ENCODE data around the gene TMIGD1.

The TMIGD1 gene

GRCh38 chr17:30336369-30337171, 2.7 kb upstream of the TMIGD1 start:
- H3K4ac ChIP-seq (ENCODE audit: low read depth in 1 of 2, low read length in 2 of 2), result no peak overlapping the region
- 56% methylated on average over 7 of the region's 8 CpGs for WGBS
- H3K27ac ChIP-seq (ENCODE audit: low read length, poor library complexity, severe bottlenecking), result peak overlapping the region; percentile 64
- H4K91ac ChIP-seq (ENCODE audit: low read length), result no peak overlapping the region
- H3K4me1 ChIP-seq (ENCODE audit: control insufficient read depth, insufficient read depth, low read depth, low read length), result peaks cover 9% of the 10 kb centered on the region
- no peak overlapping the region for H2BK12ac ChIP-seq (ENCODE audit: low read length in 2 of 2)
- no peak overlapping the region for H2BK5ac ChIP-seq (ENCODE audit: low read depth, low read length, poor library complexity, severe bottlenecking)
- no peak overlapping the region for H3K18ac ChIP-seq (ENCODE audit: low read depth in 1 of 2, low read length in 2 of 2)
- no peak overlapping the region for H3K23ac ChIP-seq (ENCODE audit: low read length in 2 of 2)
- no peak overlapping the region for H4K8ac ChIP-seq (ENCODE audit: low read length)
- no peak overlapping the region for H2AK5ac ChIP-seq (ENCODE audit: low read length, severe bottlenecking)
- no peaks in the 10 kb centered on the region for H3K9me3 ChIP-seq (ENCODE audit: control insufficient read depth, low read length)
- DNase-seq, result peak; percentile 44
- H3K9ac ChIP-seq (ENCODE audit: low read length), result no peak overlapping the region
- no peaks in the 10 kb centered on the region for H3K27me3 ChIP-seq (ENCODE audit: control insufficient read depth in 1 of 2, insufficient read depth in 1 of 2, low read length in 2 of 2)
- no peak overlapping the region for H3K4me3 ChIP-seq (ENCODE audit: insufficient read depth in 1 of 2, low read depth in 1 of 2, low read length in 2 of 2)
- H2BK120ac ChIP-seq (ENCODE audit: low read depth, low read length), result no peak overlapping the region
- no peak overlapping the region for H3K4me2 ChIP-seq (ENCODE audit: low read length, poor library complexity, severe bottlenecking)
- H3K14ac ChIP-seq (ENCODE audit: low read length in 2 of 2), result no peak overlapping the region
- no peaks in the 10 kb centered on the region for H3K36me3 ChIP-seq (ENCODE audit: control insufficient read depth in 1 of 2, insufficient read depth in 2 of 2, low read depth in 1 of 2, low read length in 2 of 2)
- H3K79me1 ChIP-seq (replicated peaks; ENCODE audit: low read length, poor library complexity, severe bottlenecking), result no peaks in the 10 kb centered on the region
- no peak overlapping the region for H2BK15ac ChIP-seq (ENCODE audit: low read depth, poor library complexity, severe bottlenecking)
- H2AFZ ChIP-seq (ENCODE audit: low read depth, low read length), result no peak overlapping the region

- DNase-seq, result no peak
- H2BK12ac ChIP-seq (ENCODE audit: low read length in 2 of 2), result no peak overlapping the region
- H4K91ac ChIP-seq (ENCODE audit: low read length), result no peak overlapping the region
- H3K14ac ChIP-seq (ENCODE audit: low read length in 2 of 2), result no peak overlapping the region
- no peaks in the 10 kb centered on the region for H3K27me3 ChIP-seq (ENCODE audit: control insufficient read depth in 1 of 2, insufficient read depth in 1 of 2, low read length in 2 of 2)
- H3K4me3 ChIP-seq (ENCODE audit: insufficient read depth in 1 of 2, low read depth in 1 of 2, low read length in 2 of 2), result no peak overlapping the region
- H3K9me3 ChIP-seq (ENCODE audit: control insufficient read depth, low read length), result no peaks in the 10 kb centered on the region
- 87% methylated on average over 4 of the region's 4 CpGs for WGBS
- no peak overlapping the region for H2BK5ac ChIP-seq (ENCODE audit: low read depth, low read length, poor library complexity, severe bottlenecking)
- H3K4ac ChIP-seq (ENCODE audit: low read depth in 1 of 2, low read length in 2 of 2), result no peak overlapping the region
- no peak overlapping the region for H3K18ac ChIP-seq (ENCODE audit: low read depth in 1 of 2, low read length in 2 of 2)
- H2AFZ ChIP-seq (ENCODE audit: low read depth, low read length), result no peak overlapping the region
- no peak overlapping the region for H2AK5ac ChIP-seq (ENCODE audit: low read length, severe bottlenecking)
- no peak overlapping the region for H2BK120ac ChIP-seq (ENCODE audit: low read depth, low read length)
- no peak overlapping the region for H3K27ac ChIP-seq (ENCODE audit: low read length, poor library complexity, severe bottlenecking)
- no peaks in the 10 kb centered on the region for H3K79me1 ChIP-seq (replicated peaks; ENCODE audit: low read length, poor library complexity, severe bottlenecking)
- no peak overlapping the region for H3K23ac ChIP-seq (ENCODE audit: low read length in 2 of 2)
- no peak overlapping the region for H4K8ac ChIP-seq (ENCODE audit: low read length)
- H3K4me2 ChIP-seq (ENCODE audit: low read length, poor library complexity, severe bottlenecking), result no peak overlapping the region
- peaks cover 9% of the 10 kb centered on the region for H3K4me1 ChIP-seq (ENCODE audit: control insufficient read depth, insufficient read depth, low read depth, low read length)
- no peak overlapping the region for H3K9ac ChIP-seq (ENCODE audit: low read length)
- no peak overlapping the region for H2BK15ac ChIP-seq (ENCODE audit: low read depth, poor library complexity, severe bottlenecking)
- H3K36me3 ChIP-seq (ENCODE audit: control insufficient read depth in 1 of 2, insufficient read depth in 2 of 2, low read depth in 1 of 2, low read length in 2 of 2), result no peaks in the 10 kb centered on the region
Measured at GRCh38 chr17:30334421-30334820, 564 bp upstream of the TMIGD1 start.

DNA sequence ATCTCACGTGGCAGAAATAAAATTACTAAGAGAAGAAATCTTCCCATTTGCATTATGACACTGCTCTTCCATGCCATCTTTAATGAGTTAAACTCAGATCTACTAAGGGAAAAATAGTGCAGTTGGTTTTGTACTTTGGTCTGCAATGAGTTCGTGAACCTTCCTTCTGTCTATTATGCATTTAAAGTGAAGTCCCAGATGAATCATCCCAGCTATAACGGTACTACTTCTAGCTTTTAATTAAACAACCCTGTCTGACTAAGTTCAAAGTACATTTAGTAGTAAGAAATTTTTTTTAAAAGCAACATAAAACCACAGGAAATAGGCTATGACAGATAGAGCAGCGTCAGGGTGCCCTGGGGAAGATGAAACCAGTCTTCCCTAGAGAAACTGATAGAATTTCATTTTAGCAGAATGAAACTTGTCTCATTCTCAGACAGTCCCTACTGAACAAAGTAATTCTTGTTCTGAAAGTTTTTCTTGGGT, 1.8 kb downstream of the TMIGD1 start:
- no peak overlapping the region for H2BK5ac ChIP-seq (ENCODE audit: low read depth, low read length, poor library complexity, severe bottlenecking)
- H3K14ac ChIP-seq (ENCODE audit: low read length in 2 of 2), result no peak overlapping the region
- no peaks in the 10 kb centered on the region for H3K36me3 ChIP-seq (ENCODE audit: control insufficient read depth in 1 of 2, insufficient read depth in 2 of 2, low read depth in 1 of 2, low read length in 2 of 2)
- no peak overlapping the region for H2BK120ac ChIP-seq (ENCODE audit: low read depth, low read length)
- no peak overlapping the region for H3K18ac ChIP-seq (ENCODE audit: low read depth in 1 of 2, low read length in 2 of 2)
- H3K27ac ChIP-seq (ENCODE audit: low read length, poor library complexity, severe bottlenecking), result no peak overlapping the region
- no peaks in the 10 kb centered on the region for H3K79me1 ChIP-seq (replicated peaks; ENCODE audit: low read length, poor library complexity, severe bottlenecking)
- no peak overlapping the region for H2BK15ac ChIP-seq (ENCODE audit: low read depth, poor library complexity, severe bottlenecking)
- no peak overlapping the region for H4K8ac ChIP-seq (ENCODE audit: low read length)
- no peak overlapping the region for H3K4me3 ChIP-seq (ENCODE audit: insufficient read depth in 1 of 2, low read depth in 1 of 2, low read length in 2 of 2)
- H3K4ac ChIP-seq (ENCODE audit: low read depth in 1 of 2, low read length in 2 of 2), result no peak overlapping the region
- H3K4me1 ChIP-seq (ENCODE audit: control insufficient read depth, insufficient read depth, low read depth, low read length), result peaks cover 2% of the 10 kb centered on the region
- H3K27me3 ChIP-seq (ENCODE audit: control insufficient read depth in 1 of 2, insufficient read depth in 1 of 2, low read length in 2 of 2), result peaks cover 0 to 4% of the 10 kb centered on the region in 2 experiments
- no peaks in the 10 kb centered on the region for H3K9me3 ChIP-seq (ENCODE audit: control insufficient read depth, low read length)
- no peak overlapping the region for H3K4me2 ChIP-seq (ENCODE audit: low read length, poor library complexity, severe bottlenecking)
- H3K9ac ChIP-seq (ENCODE audit: low read length), result peak overlapping the region; percentile 20
- WGBS, result 43% methylated on average over 2 of the region's 4 CpGs
- no peak overlapping the region for H2AK5ac ChIP-seq (ENCODE audit: low read length, severe bottlenecking)
- H4K91ac ChIP-seq (ENCODE audit: low read length), result no peak overlapping the region
- H2AFZ ChIP-seq (ENCODE audit: low read depth, low read length), result no peak overlapping the region
- no peak overlapping the region for H2BK12ac ChIP-seq (ENCODE audit: low read length in 2 of 2)
- peak; percentile 84 for DNase-seq
- H3K23ac ChIP-seq (ENCODE audit: low read length in 2 of 2), result no peak overlapping the region

DNA sequence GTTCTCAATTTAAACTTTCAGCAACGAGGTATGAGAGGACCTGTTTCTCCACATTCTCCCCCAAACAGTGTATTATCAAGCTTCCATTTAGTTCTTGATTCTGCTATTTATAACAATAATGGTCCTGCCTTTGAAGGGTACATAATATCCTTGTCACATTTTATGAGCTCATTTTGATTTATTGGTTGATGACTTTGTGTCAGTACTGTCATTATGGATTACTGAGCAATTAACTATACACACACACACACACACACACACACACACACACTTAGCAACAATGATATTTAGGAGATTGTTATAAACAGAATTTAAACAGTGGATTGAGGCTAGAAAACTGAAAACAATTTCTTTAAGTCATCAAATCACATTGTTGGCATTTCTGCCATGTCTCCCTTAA, 7.0 kb downstream of the TMIGD1 start:
- H3K27ac ChIP-seq (ENCODE audit: low read length, poor library complexity, severe bottlenecking), result no peak overlapping the region
- no peak for DNase-seq

More for the DNA sequence above, 7.0 kb downstream of the TMIGD1 start:
- H3K36me3 ChIP-seq (ENCODE audit: control insufficient read depth in 1 of 2, insufficient read depth in 2 of 2, low read depth in 1 of 2, low read length in 2 of 2), result no peaks in the 10 kb centered on the region
- no peaks in the 10 kb centered on the region for H3K79me1 ChIP-seq (replicated peaks; ENCODE audit: low read length, poor library complexity, severe bottlenecking)
- no peaks in the 10 kb centered on the region for H3K9me3 ChIP-seq (ENCODE audit: control insufficient read depth, low read length)
- no peak overlapping the region for H2BK12ac ChIP-seq (ENCODE audit: low read length in 2 of 2)
- no peak overlapping the region for H2BK120ac ChIP-seq (ENCODE audit: low read depth, low read length)
- no peak overlapping the region for H4K91ac ChIP-seq (ENCODE audit: low read length)
- peaks cover 0 to 7% of the 10 kb centered on the region in 2 experiments for H3K27me3 ChIP-seq (ENCODE audit: control insufficient read depth in 1 of 2, insufficient read depth in 1 of 2, low read length in 2 of 2)
- no peak overlapping the region for H4K8ac ChIP-seq (ENCODE audit: low read length)
- H3K4me1 ChIP-seq (ENCODE audit: control insufficient read depth, insufficient read depth, low read depth, low read length), result peaks cover 3% of the 10 kb centered on the region
- H2AFZ ChIP-seq (ENCODE audit: low read depth, low read length), result no peak overlapping the region
- H3K9ac ChIP-seq (ENCODE audit: low read length), result no peak overlapping the region
- H3K4ac ChIP-seq (ENCODE audit: low read depth in 1 of 2, low read length in 2 of 2), result no peak overlapping the region
- no peak overlapping the region for H3K23ac ChIP-seq (ENCODE audit: low read length in 2 of 2)
- WGBS, result no CpG with 5 or more reads among the region's 1 CpG
- H2BK5ac ChIP-seq (ENCODE audit: low read depth, low read length, poor library complexity, severe bottlenecking), result no peak overlapping the region
- no peak overlapping the region for H3K14ac ChIP-seq (ENCODE audit: low read length in 2 of 2)
- no peak overlapping the region for H2BK15ac ChIP-seq (ENCODE audit: low read depth, poor library complexity, severe bottlenecking)
- H3K18ac ChIP-seq (ENCODE audit: low read depth in 1 of 2, low read length in 2 of 2), result no peak overlapping the region
- no peak overlapping the region for H3K4me2 ChIP-seq (ENCODE audit: low read length, poor library complexity, severe bottlenecking)
- no peak overlapping the region for H2AK5ac ChIP-seq (ENCODE audit: low read length, severe bottlenecking)
- no peak overlapping the region for H3K4me3 ChIP-seq (ENCODE audit: insufficient read depth in 1 of 2, low read depth in 1 of 2, low read length in 2 of 2)

Data from mesenchymal stem cell (in vitro differentiated cells and primary cell).